Measurements from ENCODE around the gene NUDT4.
"Not testable (repeated sequence)": the region's sequence is repeated elsewhere in the genome, so short reads cannot be mapped to it uniquely, and the experiment has no call there.

DNA sequence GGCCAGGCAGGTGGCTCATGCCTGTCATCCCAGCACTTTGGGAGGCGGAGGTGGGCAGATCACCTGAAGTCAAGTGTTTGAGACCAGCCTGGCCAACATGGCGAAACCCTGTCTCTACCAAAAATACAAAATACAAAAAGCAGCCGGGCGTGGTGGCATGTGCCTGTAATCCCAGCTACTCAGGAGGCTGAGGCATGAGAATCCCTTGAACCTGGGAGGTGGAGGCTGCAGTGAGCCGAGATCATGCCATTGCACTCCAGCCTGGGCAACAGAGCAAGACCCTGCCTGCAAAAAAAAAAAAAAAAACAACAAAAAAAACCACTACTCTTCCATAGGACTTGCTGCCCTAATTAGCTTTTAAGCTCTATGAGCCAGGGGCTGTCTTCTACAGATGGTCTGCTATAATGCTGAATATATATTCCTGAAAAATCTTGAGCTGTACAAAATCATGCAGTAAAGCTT, 4.3 kb downstream of the NUDT4 start:
- TF ChIP-seq, protein P1, sequence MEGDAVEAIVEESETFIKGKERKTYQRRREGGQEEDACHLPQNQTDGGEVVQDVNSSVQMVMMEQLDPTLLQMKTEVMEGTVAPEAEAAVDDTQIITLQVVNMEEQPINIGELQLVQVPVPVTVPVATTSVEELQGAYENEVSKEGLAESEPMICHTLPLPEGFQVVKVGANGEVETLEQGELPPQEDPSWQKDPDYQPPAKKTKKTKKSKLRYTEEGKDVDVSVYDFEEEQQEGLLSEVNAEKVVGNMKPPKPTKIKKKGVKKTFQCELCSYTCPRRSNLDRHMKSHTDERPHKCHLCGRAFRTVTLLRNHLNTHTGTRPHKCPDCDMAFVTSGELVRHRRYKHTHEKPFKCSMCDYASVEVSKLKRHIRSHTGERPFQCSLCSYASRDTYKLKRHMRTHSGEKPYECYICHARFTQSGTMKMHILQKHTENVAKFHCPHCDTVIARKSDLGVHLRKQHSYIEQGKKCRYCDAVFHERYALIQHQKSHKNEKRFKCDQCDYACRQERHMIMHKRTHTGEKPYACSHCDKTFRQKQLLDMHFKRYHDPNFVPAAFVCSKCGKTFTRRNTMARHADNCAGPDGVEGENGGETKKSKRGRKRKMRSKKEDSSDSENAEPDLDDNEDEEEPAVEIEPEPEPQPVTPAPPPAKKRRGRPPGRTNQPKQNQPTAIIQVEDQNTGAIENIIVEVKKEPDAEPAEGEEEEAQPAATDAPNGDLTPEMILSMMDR (conservative IDR thresholded peaks at IDR 0.05; ENCODE audit: low read depth, low read length): not testable (repeated sequence)
- TF ChIP-seq EZH2 (IDR thresholded peaks at IDR 0.05; ENCODE audit: borderline replicate concordance, low read depth, low read length, poor library complexity, severe bottlenecking): not testable (repeated sequence)
